Kidney glomerular epithelial cell (primary cell): ENCODE data around the gene TMC1.
"Not testable (repeated sequence)": the region's sequence is repeated elsewhere in the genome, so short reads cannot be mapped to it uniquely, and the experiment has no call there.

Experiments
- DNase-seq: peaks from one replicate; lab custom pipeline; 2025; lab: John Stamatoyannopoulos, UW

The TMC1 gene

GRCh38 chr9:72521416-72521815 lies at the start of gene TMC1:
Gene TMC1, plus strand, starts transcription at chr9:72521608. Its CDS starts 127,041 bp downstream, at chr9:72648649.
- not testable (repeated sequence) for DNase-seq

GRCh38 chr9:72473474-72474261 lies 47.7 kb upstream of the TMC1 start:
- DNase-seq = peak; percentile 75

GRCh38 chr9:72474676-72475075 lies 46.7 kb upstream of the TMC1 start:
- DNase-seq = no peak

GRCh38 chr9:72476100-72476499 lies 45.3 kb upstream of the TMC1 start:
- no peak for DNase-seq

- DNase-seq = peak; percentile 88
Observed at GRCh38 chr9:72476617-72477437, 44.6 kb upstream of the TMC1 start.

GRCh38 chr9:72477930-72478518 lies 43.4 kb upstream of the TMC1 start:
- peak; percentile 83 for DNase-seq

GRCh38 chr9:72478966-72479365 lies 42.4 kb upstream of the TMC1 start:
- no peak for DNase-seq

GRCh38 chr9:72480261-72480660 lies 41.1 kb upstream of the TMC1 start:
- not testable (repeated sequence) for DNase-seq

GRCh38 chr9:72480921-72481320 lies 40.5 kb upstream of the TMC1 start:
- DNase-seq = peak; percentile 60

GRCh38 chr9:72485821-72486593 lies 35.4 kb upstream of the TMC1 start:
- DNase-seq = peak; percentile 46

GRCh38 chr9:72486594-72486955 lies 34.8 kb upstream of the TMC1 start:
- no peak for DNase-seq

- DNase-seq = not testable (repeated sequence)
Observed at GRCh38 chr9:72487665-72488064, 33.7 kb upstream of the TMC1 start.

GRCh38 chr9:72489986-72490385 lies 31.4 kb upstream of the TMC1 start:
- no peak for DNase-seq

GRCh38 chr9:72491242-72491641 lies 30.2 kb upstream of the TMC1 start:
- DNase-seq = no peak

GRCh38 chr9:72494051-72494450 lies 27.4 kb upstream of the TMC1 start:
- DNase-seq = no peak

- DNase-seq = no peak
Observed at GRCh38 chr9:72497447-72498046, 23.9 kb upstream of the TMC1 start.

- DNase-seq = no peak
Observed at GRCh38 chr9:72506615-72507014, 14.8 kb upstream of the TMC1 start.

- DNase-seq = peak; percentile 46
Observed at GRCh38 chr9:72509053-72509452, 12.4 kb upstream of the TMC1 start.

GRCh38 chr9:72509635-72510034 lies 11.8 kb upstream of the TMC1 start:
- DNase-seq = no peak

GRCh38 chr9:72521011-72521410 lies 397 bp upstream of the TMC1 start:
- DNase-seq = not testable (repeated sequence)

- DNase-seq = peak; percentile 99
Observed at GRCh38 chr9:72524820-72525540, 3.6 kb downstream of the TMC1 start.
